GM12801 (cell line): ENCODE measurements around the gene KHDRBS1.

ENCODE experiments used
- TF ChIP-seq, protein P1 (sequence below): IDR thresholded peaks from one replicate; pipeline ENCODE4 v1.5.1; 2011; ENCODE audit warnings: control low read depth; ENCODE audit not compliant: insufficient read length; ENCODE audit errors: extremely low read depth

Gene KHDRBS1

DNA sequence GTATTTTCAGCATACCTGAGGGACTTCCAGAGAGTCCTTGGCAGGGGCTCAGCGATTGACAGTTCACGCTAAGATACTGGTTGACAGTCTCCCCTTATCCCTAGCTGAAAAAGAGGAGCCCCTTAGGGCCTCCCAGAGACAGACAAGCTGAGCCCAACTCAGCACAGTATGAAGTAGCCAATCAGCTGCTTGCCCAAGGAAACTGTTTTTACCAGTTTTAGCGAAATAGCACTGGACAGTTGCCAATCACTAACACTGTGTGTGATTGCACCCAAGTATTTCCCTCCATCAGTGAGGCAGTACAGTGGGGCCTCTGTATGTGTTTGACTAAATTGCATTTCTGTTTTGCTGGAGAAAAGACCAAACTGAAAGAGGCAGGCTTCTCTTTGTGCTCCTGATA, 27.0 kb downstream of the KHDRBS1 start:
- TF ChIP-seq, protein P1, sequence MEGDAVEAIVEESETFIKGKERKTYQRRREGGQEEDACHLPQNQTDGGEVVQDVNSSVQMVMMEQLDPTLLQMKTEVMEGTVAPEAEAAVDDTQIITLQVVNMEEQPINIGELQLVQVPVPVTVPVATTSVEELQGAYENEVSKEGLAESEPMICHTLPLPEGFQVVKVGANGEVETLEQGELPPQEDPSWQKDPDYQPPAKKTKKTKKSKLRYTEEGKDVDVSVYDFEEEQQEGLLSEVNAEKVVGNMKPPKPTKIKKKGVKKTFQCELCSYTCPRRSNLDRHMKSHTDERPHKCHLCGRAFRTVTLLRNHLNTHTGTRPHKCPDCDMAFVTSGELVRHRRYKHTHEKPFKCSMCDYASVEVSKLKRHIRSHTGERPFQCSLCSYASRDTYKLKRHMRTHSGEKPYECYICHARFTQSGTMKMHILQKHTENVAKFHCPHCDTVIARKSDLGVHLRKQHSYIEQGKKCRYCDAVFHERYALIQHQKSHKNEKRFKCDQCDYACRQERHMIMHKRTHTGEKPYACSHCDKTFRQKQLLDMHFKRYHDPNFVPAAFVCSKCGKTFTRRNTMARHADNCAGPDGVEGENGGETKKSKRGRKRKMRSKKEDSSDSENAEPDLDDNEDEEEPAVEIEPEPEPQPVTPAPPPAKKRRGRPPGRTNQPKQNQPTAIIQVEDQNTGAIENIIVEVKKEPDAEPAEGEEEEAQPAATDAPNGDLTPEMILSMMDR = no peak

DNA sequence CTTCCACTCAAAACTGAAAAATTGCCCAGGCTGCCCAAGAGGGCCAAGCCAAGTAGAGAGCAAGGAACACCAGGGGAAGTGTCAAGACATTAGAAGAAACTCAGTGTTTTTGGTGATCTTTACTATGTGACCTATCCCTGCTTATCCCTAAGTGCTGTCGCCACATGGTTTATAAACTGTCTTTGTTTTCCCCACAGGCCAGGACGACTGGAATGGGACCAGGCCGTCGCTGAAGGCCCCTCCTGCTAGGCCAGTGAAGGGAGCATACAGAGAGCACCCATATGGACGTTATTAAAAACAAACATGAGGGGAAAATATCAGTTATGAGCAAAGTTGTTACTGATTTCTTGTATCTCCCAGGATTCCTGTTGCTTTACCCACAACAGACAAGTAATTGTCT, 28.7 kb downstream of the KHDRBS1 start:
- TF ChIP-seq, protein P1 = no peak

DNA sequence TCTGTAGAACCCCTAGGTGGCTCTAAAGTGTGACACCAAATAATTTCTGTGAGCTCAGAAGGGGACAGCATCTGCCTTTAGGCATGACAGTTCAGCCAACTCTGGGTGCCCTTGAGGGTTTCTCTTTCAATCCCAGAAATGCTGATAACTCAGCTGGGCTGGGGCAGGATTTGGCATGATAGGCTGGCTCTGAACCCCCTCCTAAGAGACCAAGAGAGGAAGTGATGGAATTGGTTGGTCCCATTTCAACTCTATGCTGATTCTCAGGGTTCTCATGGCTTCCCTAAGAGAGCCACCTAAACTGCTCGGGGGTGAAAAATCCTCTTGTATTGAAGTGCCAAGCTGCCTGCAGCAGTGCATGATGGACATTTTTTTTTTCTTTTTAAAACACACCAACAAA, 30.6 kb downstream of the KHDRBS1 start:
- TF ChIP-seq, protein P1 = no peak

DNA sequence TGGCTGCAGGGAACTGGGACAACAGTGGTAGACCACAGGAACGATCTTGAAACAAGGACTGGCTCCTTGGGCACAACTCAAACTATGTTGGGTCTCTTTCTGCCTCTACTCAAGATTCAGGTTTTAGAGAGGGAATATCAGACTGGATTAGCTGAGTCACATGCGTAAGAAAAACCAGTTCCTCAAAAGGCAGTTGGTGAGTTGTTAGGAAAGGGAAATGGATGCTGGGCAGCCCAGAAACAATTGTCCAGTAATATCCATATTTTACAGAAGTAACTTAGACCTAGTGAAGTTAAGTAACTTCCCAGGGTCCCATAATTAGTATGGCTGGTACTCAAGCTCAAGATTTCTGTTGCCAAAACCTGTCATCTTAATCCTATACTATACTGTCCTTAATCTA, 32.1 kb downstream of the KHDRBS1 start:
- TF ChIP-seq, protein P1 = no peak

DNA sequence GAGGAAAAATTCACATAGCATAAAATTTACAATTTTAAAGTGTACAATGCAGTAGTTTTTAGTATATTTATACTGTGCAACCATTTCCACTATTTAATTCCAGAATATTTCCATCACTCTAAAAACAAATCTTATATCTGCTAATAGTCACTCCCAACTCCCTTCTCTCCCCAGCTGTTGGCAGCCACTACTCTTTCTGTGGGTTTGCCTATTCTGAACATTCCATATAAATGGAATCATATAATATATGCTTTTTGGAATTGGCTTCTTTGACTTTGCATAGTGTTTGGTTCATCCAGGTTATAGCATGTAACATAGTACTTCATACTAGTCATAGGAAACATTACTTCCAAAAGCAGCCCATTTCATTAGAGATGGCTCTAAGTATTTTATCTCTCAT, 34.0 kb downstream of the KHDRBS1 start:
- TF ChIP-seq, protein P1 = no peak

DNA sequence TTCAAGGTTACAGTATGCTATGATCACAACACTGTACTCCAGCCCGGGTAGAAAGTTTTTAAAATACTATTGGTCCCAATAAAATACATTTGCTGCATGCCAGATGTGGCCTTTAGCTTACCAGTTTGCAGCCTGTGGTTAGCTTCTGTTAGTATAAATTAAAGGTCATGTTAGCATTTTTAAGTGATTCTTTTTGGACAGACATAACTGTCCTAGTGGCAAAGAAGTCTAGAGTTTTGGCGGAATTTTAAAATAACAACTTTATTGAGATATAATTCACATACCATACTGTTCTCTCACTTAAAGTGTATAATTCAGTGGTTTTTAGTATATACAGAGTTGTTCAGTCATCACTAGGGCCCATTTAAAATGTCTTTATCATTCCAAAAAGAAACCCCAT, 34.8 kb downstream of the KHDRBS1 start:
- TF ChIP-seq, protein P1 = no peak

DNA sequence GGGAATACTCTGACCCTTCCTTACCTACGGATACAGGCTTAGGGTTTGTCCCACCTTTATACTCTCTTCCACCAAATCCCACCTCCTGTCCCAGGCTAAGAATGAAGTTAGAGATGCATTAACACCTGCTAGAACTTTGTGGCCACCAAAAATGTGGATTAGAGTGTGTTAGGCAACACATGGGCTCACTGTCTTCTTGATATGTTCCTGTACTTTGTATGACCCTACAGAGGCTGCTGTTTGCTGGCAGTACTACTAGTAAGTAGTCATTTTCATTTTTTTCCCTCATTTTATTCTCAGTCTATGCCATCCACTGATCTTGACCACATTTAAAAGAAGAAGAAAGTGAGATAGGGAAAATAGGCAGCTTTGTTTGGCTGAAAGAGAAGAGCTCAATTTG, 38.0 kb downstream of the KHDRBS1 start:
- TF ChIP-seq, protein P1 = no peak

DNA sequence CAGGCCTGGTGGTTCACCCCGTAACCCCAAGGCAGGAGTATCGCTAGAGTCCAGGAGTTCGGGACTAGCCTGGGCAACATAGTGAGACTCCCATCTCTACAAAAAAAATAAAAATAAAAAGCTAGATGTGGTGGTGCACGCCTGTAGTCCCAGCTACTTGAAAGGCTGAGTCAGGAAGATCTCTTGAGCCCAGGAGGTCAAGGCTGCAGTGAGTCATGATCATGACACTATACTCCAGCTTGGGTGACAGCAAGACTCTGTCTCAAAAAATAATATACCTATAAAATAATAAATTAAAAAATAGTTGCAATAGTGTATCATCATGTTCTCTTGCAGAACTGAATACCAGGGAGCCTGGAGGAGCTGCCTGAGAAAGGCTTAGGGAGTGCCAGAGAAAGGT, 39.2 kb downstream of the KHDRBS1 start:
- TF ChIP-seq, protein P1 = no peak
